Panc1 (cell line): ENCODE data around the gene SYTL5.

Experiments
- POLR2AphosphoS5 ChIP-seq: IDR thresholded peaks from 2 replicates; pipeline ENCODE4 v1.6.1; 2012; ENCODE audit warnings: mild to moderate bottlenecking, low read depth, low read length, moderate library complexity
- SIN3A ChIP-seq: IDR thresholded peaks from 2 replicates; pipeline ENCODE4 v1.6.1; 2012; ENCODE audit warnings: low read depth, mild to moderate bottlenecking, low read length, moderate library complexity, borderline replicate concordance; ENCODE audit not compliant: insufficient read depth
- TF ChIP-seq, protein P1 (sequence below): fragments of 450-650 bp; IDR thresholded peaks from 2 replicates; pipeline ENCODE4 v1.5.1; 2017; ENCODE audit warnings: mild to moderate bottlenecking
- TF ChIP-seq, protein P2 (sequence below), 2 experiments: IDR thresholded peaks; 2 replicates each; pipeline ENCODE4 v1.6.1; 2011 to 2012; ENCODE audit warnings: low read depth in 2 of 2, control low read depth in 1 of 2, low read length in 1 of 2, mild to moderate bottlenecking in 1 of 2, moderate library complexity in 1 of 2; ENCODE audit not compliant: insufficient read depth in 1 of 2

DNA sequence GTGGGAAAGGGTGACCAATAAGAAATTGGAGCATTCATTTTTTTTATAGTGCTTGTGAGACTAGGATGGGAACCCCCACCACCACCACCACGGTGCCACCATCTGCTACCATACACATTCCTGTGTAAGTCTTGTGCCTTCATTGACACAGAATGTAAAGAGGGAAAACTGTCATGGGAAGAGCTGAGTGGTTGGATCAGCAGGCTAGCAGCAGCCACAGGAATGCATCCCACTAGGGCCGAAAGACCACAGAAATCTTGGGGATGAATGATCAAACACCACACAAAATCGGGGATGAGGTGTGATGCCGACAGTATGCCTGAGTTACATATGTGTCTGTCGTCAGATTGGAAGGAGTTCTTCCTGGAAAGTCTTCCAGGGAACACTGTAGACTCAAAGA, 145.1 kb downstream of the SYTL5 start:
- TF ChIP-seq, protein P1, sequence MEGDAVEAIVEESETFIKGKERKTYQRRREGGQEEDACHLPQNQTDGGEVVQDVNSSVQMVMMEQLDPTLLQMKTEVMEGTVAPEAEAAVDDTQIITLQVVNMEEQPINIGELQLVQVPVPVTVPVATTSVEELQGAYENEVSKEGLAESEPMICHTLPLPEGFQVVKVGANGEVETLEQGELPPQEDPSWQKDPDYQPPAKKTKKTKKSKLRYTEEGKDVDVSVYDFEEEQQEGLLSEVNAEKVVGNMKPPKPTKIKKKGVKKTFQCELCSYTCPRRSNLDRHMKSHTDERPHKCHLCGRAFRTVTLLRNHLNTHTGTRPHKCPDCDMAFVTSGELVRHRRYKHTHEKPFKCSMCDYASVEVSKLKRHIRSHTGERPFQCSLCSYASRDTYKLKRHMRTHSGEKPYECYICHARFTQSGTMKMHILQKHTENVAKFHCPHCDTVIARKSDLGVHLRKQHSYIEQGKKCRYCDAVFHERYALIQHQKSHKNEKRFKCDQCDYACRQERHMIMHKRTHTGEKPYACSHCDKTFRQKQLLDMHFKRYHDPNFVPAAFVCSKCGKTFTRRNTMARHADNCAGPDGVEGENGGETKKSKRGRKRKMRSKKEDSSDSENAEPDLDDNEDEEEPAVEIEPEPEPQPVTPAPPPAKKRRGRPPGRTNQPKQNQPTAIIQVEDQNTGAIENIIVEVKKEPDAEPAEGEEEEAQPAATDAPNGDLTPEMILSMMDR: no peak
- TF ChIP-seq SIN3A (no peak), POLR2AphosphoS5 (no peak)
- TF ChIP-seq, protein P2, sequence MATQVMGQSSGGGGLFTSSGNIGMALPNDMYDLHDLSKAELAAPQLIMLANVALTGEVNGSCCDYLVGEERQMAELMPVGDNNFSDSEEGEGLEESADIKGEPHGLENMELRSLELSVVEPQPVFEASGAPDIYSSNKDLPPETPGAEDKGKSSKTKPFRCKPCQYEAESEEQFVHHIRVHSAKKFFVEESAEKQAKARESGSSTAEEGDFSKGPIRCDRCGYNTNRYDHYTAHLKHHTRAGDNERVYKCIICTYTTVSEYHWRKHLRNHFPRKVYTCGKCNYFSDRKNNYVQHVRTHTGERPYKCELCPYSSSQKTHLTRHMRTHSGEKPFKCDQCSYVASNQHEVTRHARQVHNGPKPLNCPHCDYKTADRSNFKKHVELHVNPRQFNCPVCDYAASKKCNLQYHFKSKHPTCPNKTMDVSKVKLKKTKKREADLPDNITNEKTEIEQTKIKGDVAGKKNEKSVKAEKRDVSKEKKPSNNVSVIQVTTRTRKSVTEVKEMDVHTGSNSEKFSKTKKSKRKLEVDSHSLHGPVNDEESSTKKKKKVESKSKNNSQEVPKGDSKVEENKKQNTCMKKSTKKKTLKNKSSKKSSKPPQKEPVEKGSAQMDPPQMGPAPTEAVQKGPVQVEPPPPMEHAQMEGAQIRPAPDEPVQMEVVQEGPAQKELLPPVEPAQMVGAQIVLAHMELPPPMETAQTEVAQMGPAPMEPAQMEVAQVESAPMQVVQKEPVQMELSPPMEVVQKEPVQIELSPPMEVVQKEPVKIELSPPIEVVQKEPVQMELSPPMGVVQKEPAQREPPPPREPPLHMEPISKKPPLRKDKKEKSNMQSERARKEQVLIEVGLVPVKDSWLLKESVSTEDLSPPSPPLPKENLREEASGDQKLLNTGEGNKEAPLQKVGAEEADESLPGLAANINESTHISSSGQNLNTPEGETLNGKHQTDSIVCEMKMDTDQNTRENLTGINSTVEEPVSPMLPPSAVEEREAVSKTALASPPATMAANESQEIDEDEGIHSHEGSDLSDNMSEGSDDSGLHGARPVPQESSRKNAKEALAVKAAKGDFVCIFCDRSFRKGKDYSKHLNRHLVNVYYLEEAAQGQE (IDR thresholded peaks at IDR 0.05; ENCODE audit: insufficient read depth in 1 of 2, low read depth in 2 of 2, low read length in 1 of 2): no peak
